ENCODE results near the gene METTL9.
"Not testable (repeated sequence)": the region's sequence is repeated elsewhere in the genome, so short reads cannot be mapped to it uniquely, and the experiment has no call there.

The METTL9 gene

GRCh38 chr16:21611198-21611555 lies 11.8 kb downstream of the METTL9 start:
- no peak for DNase-seq (ENCODE audit: low read depth)

- DNase-seq (ENCODE audit: low read depth) = no peak
Observed at GRCh38 chr16:21611556-21612384, 12.4 kb downstream of the METTL9 start.

DNA sequence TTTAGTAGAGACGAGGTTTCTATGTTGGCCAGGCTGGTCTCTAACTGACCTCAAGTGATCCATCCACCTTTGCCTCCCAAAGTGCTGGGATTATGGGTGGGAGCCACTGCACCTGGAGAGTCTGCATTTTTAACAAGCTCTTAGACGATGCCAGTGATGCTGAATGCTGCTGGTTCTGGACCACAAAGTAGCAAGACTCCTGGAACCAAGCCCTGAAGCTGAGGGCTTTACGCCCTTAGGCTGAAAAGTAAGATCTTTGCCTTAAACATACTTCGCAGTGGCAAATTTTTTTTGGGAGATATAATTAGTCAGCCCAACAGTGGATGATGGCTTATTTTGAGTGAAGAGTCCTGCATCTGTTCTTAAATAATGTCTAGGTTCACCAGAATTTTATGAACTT lies 14.0 kb downstream of the METTL9 start:
- no peak for DNase-seq (ENCODE audit: low read depth)

DNA sequence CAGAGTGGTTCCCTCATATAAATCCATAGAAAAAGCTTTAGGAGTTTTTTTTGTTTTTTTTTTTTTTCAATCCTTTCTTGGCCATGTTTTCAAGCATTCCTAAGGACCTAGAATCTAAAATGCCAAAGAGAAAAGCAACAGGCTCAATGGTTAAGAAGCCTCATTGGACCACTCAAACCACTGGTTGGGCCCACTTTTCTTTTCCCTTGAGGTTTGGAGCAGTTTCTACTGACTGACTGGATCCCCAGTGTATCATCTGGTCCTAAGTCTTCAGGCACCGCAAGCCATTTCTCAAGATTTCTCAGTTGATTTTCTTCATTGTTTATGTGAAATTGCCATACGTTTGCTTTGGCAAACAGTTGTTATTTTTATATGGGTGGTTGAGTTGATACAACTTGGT lies 14.4 kb downstream of the METTL9 start:
- DNase-seq (ENCODE audit: low read depth) = no peak

DNA sequence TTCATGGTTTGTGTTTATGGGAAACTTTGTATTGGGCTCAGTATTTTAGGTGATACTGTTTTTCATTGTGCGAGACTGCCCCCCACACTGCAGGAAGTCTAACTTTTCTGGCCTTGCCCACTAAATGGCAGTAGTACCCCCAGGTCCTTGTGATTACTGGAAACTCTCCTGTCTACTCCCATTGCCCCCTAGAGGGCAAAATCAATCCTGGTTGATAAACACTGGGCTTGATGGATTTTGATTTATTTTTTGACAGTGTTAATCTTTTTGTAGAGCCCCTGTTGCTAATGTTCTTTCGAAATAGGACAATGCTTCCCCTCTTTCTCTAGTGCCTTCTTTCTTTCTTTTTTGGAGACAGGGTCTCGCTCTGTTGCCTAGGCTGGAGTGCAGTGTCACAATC lies 15.5 kb downstream of the METTL9 start:
- no peak for DNase-seq (ENCODE audit: low read depth)

GRCh38 chr16:21617607-21618006 lies 18.2 kb downstream of the METTL9 start:
- no peak for DNase-seq (ENCODE audit: low read depth)

DNA sequence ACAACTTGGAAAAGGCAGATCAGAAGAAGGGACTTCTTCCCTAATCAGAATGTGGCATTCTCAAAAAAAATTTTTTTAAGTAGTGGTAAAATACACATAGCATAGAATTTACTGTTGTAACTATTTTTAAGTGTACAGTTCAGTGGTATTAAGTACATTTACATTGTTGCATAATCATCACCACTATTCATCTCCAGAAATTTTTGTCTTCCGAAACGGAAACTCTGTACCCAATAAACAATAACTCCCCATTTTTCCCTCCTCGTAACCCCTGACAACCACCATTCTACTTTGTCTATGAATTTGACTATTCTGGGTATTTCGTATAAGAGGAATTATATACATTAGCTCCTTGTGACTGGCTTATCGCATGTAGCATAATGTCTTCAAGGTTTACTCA lies 18.9 kb downstream of the METTL9 start:
- no peak for DNase-seq (ENCODE audit: low read depth)

GRCh38 chr16:21619765-21620425 lies 20.5 kb downstream of the METTL9 start:
- DNase-seq (ENCODE audit: low read depth) = no peak

- DNase-seq (ENCODE audit: low read depth) = no peak
Observed at GRCh38 chr16:21620592-21620991, 21.2 kb downstream of the METTL9 start.

- DNase-seq (ENCODE audit: low read depth) = no peak
Observed at GRCh38 chr16:21622545-21622944, 23.2 kb downstream of the METTL9 start.

DNA sequence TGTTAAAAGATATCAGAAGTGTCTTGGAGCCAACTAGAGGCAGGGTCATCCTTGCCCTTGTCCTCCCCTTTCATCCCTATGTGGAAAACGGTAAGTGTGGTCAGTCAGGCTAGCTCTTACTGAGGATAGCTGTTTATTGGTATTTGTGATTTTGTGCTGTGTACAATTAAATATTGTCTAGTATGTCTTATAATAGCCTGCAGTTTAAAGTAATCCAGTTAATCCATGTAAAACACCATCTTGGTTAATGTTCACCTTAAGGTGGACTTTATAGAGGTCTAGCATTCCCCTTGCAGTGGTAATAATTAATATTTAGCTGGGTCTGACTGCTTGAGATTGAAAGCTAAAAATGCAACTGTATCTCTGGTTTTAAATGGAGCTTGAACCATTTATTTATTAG lies 25.6 kb downstream of the METTL9 start:
- no peak for DNase-seq (ENCODE audit: low read depth)

GRCh38 chr16:21626659-21627277 lies 27.4 kb downstream of the METTL9 start:
- peak; percentile 98 for DNase-seq (ENCODE audit: low read depth)

DNA sequence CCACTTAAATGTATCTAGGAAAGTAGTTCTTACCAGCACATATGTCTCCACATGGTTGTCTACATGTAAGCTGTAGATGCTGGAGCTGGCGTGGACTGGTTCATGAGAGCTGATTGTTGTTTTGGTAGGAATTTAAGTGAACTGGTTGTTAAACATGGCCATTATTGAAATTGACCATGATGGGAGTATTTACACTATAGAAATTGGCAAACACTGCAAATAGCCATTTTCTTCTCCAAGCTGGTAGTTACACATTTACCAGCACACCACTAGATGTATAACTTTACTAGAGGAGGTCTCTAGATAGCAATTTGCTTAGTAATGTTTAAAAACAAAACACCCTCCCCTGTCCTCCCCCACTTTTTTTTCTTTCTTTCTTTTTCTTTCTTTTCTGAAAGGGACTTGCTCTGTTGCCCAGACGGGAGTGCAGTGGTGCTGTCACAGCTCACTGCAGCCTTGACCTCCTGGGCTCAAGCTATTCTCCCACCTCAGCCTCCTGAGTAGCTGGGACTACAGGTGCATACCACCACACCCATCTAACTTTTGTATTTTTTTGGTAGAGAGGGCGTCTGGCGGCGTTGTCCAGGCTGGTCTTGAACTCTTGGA lies 28.8 kb downstream of the METTL9 start:
- DNase-seq (ENCODE audit: low read depth) = no peak

- DNase-seq (ENCODE audit: low read depth) = no peak
Observed at GRCh38 chr16:21628772-21629171, 29.4 kb downstream of the METTL9 start.

GRCh38 chr16:21629616-21630539 lies 30.5 kb downstream of the METTL9 start:
- not testable (repeated sequence) for DNase-seq (ENCODE audit: low read depth)

DNA sequence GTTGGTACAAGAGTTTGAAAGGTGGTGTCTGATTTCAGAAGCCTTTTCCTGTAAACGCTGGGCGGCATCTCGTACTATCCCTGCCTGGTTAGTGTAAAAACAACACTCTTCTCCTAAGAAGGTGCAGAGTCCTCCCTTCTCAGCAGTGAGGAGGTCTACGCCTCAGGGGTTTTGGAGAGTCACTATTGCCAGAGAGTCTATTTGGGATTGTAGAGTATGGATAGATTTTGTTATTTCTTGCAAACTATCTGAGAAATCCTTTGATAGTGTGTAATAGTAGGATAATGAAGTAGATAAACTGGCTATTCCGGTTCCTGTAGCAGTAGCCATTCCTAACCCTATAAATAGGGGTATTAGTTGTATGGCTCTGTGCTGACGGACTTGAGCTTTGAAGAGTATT lies 31.5 kb downstream of the METTL9 start:
- DNase-seq (ENCODE audit: low read depth) = not testable (repeated sequence)

GRCh38 chr16:21631376-21631775 lies 32.0 kb downstream of the METTL9 start:
- not testable (repeated sequence) for DNase-seq (ENCODE audit: low read depth)

DNA sequence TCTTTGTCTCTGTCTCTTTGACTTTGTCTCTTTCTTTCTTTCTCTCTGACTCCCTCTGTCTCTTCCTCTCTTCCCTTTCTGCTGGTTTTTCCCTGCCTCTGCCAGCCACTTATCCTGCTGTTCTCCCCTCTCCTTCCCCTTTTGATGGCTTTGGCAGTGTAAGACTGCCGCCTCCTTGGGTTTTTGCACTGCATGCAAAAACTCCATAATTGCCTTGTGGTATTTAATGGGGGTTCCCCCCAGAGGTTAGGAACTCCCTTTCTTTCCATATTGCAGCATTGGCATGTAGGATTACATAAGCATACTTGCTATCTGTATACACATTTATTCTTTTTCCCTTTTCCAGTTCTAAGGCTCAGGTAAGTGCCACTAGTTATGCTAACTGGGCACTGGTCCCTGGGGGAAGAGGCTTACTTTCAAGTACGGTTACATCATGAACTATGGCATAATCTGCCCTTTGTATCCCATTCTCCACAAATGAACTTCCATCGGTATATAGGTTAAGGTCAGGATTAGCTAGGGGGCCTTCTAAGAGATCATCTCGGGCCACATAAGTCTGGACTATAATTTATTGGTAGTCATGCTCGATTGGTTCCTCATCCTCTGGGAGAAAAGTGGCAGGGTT lies 32.7 kb downstream of the METTL9 start:
- DNase-seq (ENCODE audit: low read depth) = not testable (repeated sequence)

- DNase-seq (ENCODE audit: low read depth) = no peak
Observed at GRCh38 chr16:21634216-21634615, 34.8 kb downstream of the METTL9 start.

GRCh38 chr16:21635694-21636093 lies 36.3 kb downstream of the METTL9 start:
- DNase-seq (ENCODE audit: low read depth) = not testable (repeated sequence)

Measured in HS-5 (cell line).